K562 (cell line): ENCODE results near the gene RASAL1. TPM values are rescaled to one million over a fixed set of nuclear protein-coding genes. Genes with fewer than 3 reads are reported as not detected.

Experiments
- ATAC-seq: fragments of 200-7000 bp; cut with Tn5 transposase; 3 replicates; pipeline ENCODE4 v1.9.1; 2020; ENCODE audit warnings: moderate library complexity
- BruUV-seq: library from RNA; stranded (reverse); fragments of 400-500 nt; replicated peaks from 2 replicates; lab custom pipeline; 2021; lab: Mats Ljungman, UMichigan
- CTCF ChIA-PET: fragments of 300-600 bp; formaldehyde crosslinking; extraction: SDS; loops from one replicate; lab custom pipeline; 2021; ENCODE audit warnings: low intra/inter-chr PET ratio; lab: Yijun Ruan, JAX
- POLR2A ChIA-PET: fragments of 300-600, 350-650 bp; sonication (Branson Sonifier 250); formaldehyde crosslinking; extraction: SDS; loops from one replicate; lab custom pipeline; 2021; ENCODE audit warnings: antibody characterized with exemption, inconsistent platforms; lab: Yijun Ruan, JAX
- DNase-seq, 4 experiments: peaks; one replicate each; pipeline versions ENCODE4 v3.0.0 to v3.0.0-alpha.2; 2011 to 2018; ENCODE audit warnings: low spot score in 3 of 4, mixed read lengths in 3 of 4; ENCODE audit errors: extremely low read depth in 1 of 4
- FAIRE-seq: peaks from 2 replicates; lab custom pipeline; 2011; peaks lifted over from hg19 to GRCh38; lab: Jason Lieb, UNC
- H2AFZ ChIP-seq: 2 replicates; pipeline ENCODE4 v1.6.0; 2011; ENCODE audit warnings: low read depth, low read length, control low read depth, inconsistent platforms
- H3K27ac ChIP-seq: fragments of 200-600 bp; 3 replicates; pipeline ENCODE4 v1.8.0; 2011; ENCODE audit warnings: low read depth, mild to moderate bottlenecking, control low read depth, inconsistent platforms, low read length, moderate library complexity, mixed read lengths; ENCODE audit errors: extremely low read depth
- H3K27me3 ChIP-seq, 2 experiments: fragments of 300-600 bp in 1 of 2; 2 replicates in 1 of 2; 3 replicates in 1 of 2; pipeline versions ENCODE4 v1.6.0 to v1.8.0; 2011; ENCODE audit warnings: inconsistent platforms in 2 of 2, low read length in 2 of 2, mild to moderate bottlenecking in 1 of 2, mixed read lengths in 1 of 2, moderate library complexity in 1 of 2; ENCODE audit not compliant: control insufficient read depth in 2 of 2, insufficient read depth in 2 of 2
- H3K36me3 ChIP-seq: fragments of 300-600 bp; 3 replicates; pipeline ENCODE4 v1.8.0; 2011; ENCODE audit warnings: mild to moderate bottlenecking, low read length, inconsistent platforms; ENCODE audit not compliant: control insufficient read depth, insufficient read depth
- H3K4me1 ChIP-seq, 2 experiments: fragments of 200-600 bp in 1 of 2; replicated peaks in 1 of 2; 2 replicates in 1 of 2; 3 replicates in 1 of 2; pipeline versions ENCODE4 v1.5.1 to v1.8.0; 2011; ENCODE audit warnings: inconsistent platforms in 2 of 2, low read length in 2 of 2, mild to moderate bottlenecking in 1 of 2, mixed read lengths in 1 of 2, moderate library complexity in 1 of 2; ENCODE audit not compliant: control insufficient read depth in 2 of 2, insufficient read depth in 2 of 2
- H3K4me2 ChIP-seq: 2 replicates; pipeline ENCODE4 v1.6.1; 2011; ENCODE audit warnings: low read length, control low read depth, inconsistent platforms, mixed read lengths; ENCODE audit not compliant: insufficient read depth
- H3K4me3 ChIP-seq: fragments of 200-600 bp; sonication (generic), shearing (Covaris generic); 2 replicates; pipeline ENCODE4 v1.5.1; 2016; ENCODE audit warnings: control low read depth, inconsistent platforms
- H3K79me2 ChIP-seq: fragments of 200-600 bp; 3 replicates; pipeline ENCODE4 v1.8.0; 2011; ENCODE audit warnings: low read length, inconsistent platforms; ENCODE audit not compliant: control insufficient read depth, insufficient read depth
- H3K9ac ChIP-seq, 2 experiments: 2 replicates each; pipeline versions ENCODE4 v1.6.0 to v1.6.1; 2011; ENCODE audit warnings: low read depth in 2 of 2, low read length in 2 of 2, control low read depth in 1 of 2, inconsistent platforms in 1 of 2, mild to moderate bottlenecking in 1 of 2, mixed read lengths in 1 of 2; ENCODE audit not compliant: insufficient read depth in 1 of 2
- H3K9me1 ChIP-seq: one replicate; pipeline ENCODE4 v1.6.0; 2011; ENCODE audit warnings: inconsistent platforms, mild to moderate bottlenecking, low read length, moderate library complexity; ENCODE audit not compliant: control insufficient read depth, insufficient read depth
- H3K9me3 ChIP-seq: replicated peaks from 2 replicates; pipeline ENCODE4 v1.5.1; 2011; ENCODE audit warnings: low read depth, low read length, inconsistent platforms; ENCODE audit not compliant: control insufficient read depth, insufficient read depth
- H4K20me1 ChIP-seq: replicated peaks from 2 replicates; pipeline ENCODE4 v1.6.1; 2011; ENCODE audit warnings: low read length, inconsistent platforms, mixed read lengths; ENCODE audit not compliant: control insufficient read depth, insufficient read depth
- C11orf30 ChIP-seq: fragments of 450-650 bp; IDR thresholded peaks from 2 replicates; pipeline ENCODE4 v1.6.1; 2016; ENCODE audit warnings: low read depth, mild to moderate bottlenecking
- FOXM1 ChIP-seq, 2 experiments: fragments of 450-650 bp in 1 of 2; sonication (generic) in 1 of 2; formaldehyde crosslinking in 1 of 2; IDR thresholded peaks; 2 replicates each; pipeline versions ENCODE4 v1.6.1 to v1.9.0; 2017 to 2022; ENCODE audit warnings: low read depth in 2 of 2, mild to moderate bottlenecking in 2 of 2, missing genetic modification reagents in 1 of 2, moderate library complexity in 1 of 2
- MAFF ChIP-seq: IDR thresholded peaks from 2 replicates; pipeline ENCODE4 v1.6.1; 2012; ENCODE audit warnings: low read length, improper control_type of control experiment
- MAFG ChIP-seq: fragments of 450-650 bp; conservative IDR thresholded peaks from 2 replicates; pipeline ENCODE4 v1.6.1; 2016; ENCODE audit warnings: missing genetic modification characterization, missing compliant biosample characterization
- MAFK ChIP-seq: IDR thresholded peaks from 2 replicates; pipeline ENCODE4 v1.6.1; 2011; ENCODE audit warnings: low read length, improper control_type of control experiment
- NFIC ChIP-seq: fragments of 450-650 bp; IDR thresholded peaks from 2 replicates; pipeline ENCODE4 v1.6.1; 2017; ENCODE audit warnings: mild to moderate bottlenecking, inconsistent platforms
- ZNF316 ChIP-seq: fragments of 450-650 bp; IDR thresholded peaks from 2 replicates; pipeline ENCODE4 v1.6.1; 2016
- ZNF766 ChIP-seq: fragments of 200-800 bp; sonication (Bioruptor generic); conservative IDR thresholded peaks from 2 replicates; pipeline ENCODE4 v1.6.1; 2016; ENCODE audit warnings: missing genetic modification characterization, missing compliant biosample characterization
- WGBS: fragments of 100-300 bp; shearing (Covaris generic); methylation state at CpG from one replicate; pipeline ENCODE4 v1.1.6; 2016; ENCODE audit warnings: low coverage, mixed read lengths; ENCODE audit not compliant: insufficient coverage; ENCODE audit errors: missing lambda C conversion rate; 5-methylcytosine and 5-hydroxymethylcytosine counted together
- in situ Hi-C: fragments of 300-500 bp; cut with MboI; formaldehyde crosslinking; loops from 4 replicates; pipeline ENCODE4 v1.15.0; 2018; ENCODE audit warnings: inconsistent platforms, mixed read lengths
- intact Hi-C: fragments of 100-400 bp; cut with micrococcal nuclease; formaldehyde crosslinking; loops from 2 replicates; pipeline ENCODE4 v1.14.2; 2022
- polyA plus RNA-seq, 8 experiments: library from polyadenylated mRNA; depleted of rRNA in 4 of 8; stranded (reverse) in 5 of 8; unstranded in 3 of 8; fragments of >200 nt; fragmentation: Nextera tagmentation in 2 of 8; fragmentation: Illumina TruSeq in 1 of 8; extraction: Ambion mirVana in 2 of 8; extraction: Trizol in 1 of 8; gene quantifications; 2 replicates each; pipeline versions ENCODE4 v1.2.1 to v1.2.3, GENCODE V29; 2011 to 2014; ENCODE audit warnings: inconsistent platforms in 1 of 8, missing spikeins in 1 of 8
- total RNA-seq, 7 experiments: library from RNA; depleted of rRNA in 6 of 7; stranded (reverse); fragments of >200 nt in 6 of 7; fragmentation: Illumina TruSeq in 2 of 7; extraction: Trizol in 2 of 7; gene quantifications; 2 replicates each; pipeline versions ENCODE4 v1.2.1 to v1.2.3, GENCODE V29; 2011 to 2021; ENCODE audit warnings: low replicate concordance in 1 of 7
- TF ChIP-seq, protein P1 (sequence below): fragments of 150-350 bp; IDR thresholded peaks from 2 replicates; pipeline ENCODE4 v1.6.1; 2014; ENCODE audit warnings: low read depth, mild to moderate bottlenecking, low read length, borderline replicate concordance

RASAL1 gene
- total and polyA plus RNA-seq, 9 of the 15 experiments (the other 6 are each of a cell fraction or from before 2014, with no cell fraction given): 0.06 to 0.16 (median 0.14) TPM; not detected in 6

DNA sequence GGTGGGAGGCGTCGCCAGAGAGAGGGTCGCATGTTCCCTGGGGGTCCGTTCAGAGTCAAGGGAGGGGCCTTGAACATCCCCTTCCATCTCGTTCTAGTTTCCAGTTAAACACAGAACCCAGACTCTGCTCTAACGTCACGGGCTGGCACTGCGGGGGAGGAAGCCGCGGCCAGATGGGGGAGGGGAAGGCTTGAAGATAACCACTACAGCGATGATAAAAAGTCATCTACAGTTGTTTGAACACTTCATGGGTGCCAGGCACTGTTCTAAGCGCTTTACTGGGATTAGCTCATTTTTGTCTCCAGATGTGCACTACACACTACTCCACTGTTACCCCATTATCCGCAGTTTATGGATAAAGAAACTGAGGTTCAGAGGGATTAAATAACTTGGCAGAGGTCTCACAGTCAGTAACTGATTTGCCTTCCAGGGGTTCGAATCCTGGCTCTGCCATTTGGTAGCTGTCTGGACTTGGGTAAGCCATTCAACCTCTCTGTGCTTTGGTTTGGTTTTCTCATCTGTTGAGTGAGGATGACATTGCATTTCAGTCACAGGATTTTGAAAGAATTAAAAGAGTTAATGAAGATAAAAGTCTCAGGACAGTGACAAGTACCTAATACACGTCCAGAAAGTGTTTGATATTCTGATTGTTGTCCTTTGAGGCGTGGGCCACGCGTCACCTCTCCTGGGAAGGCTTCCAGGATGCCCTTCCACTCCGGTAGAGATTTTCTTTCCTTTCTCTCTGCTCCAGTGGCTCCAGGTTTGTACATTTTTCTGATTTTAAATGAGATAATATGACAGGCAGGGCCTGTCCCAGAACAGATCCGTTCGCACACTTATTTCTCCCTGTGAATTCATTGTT lies 798 bp upstream of the RASAL1 start (continued):
- TF ChIP-seq, protein P1, sequence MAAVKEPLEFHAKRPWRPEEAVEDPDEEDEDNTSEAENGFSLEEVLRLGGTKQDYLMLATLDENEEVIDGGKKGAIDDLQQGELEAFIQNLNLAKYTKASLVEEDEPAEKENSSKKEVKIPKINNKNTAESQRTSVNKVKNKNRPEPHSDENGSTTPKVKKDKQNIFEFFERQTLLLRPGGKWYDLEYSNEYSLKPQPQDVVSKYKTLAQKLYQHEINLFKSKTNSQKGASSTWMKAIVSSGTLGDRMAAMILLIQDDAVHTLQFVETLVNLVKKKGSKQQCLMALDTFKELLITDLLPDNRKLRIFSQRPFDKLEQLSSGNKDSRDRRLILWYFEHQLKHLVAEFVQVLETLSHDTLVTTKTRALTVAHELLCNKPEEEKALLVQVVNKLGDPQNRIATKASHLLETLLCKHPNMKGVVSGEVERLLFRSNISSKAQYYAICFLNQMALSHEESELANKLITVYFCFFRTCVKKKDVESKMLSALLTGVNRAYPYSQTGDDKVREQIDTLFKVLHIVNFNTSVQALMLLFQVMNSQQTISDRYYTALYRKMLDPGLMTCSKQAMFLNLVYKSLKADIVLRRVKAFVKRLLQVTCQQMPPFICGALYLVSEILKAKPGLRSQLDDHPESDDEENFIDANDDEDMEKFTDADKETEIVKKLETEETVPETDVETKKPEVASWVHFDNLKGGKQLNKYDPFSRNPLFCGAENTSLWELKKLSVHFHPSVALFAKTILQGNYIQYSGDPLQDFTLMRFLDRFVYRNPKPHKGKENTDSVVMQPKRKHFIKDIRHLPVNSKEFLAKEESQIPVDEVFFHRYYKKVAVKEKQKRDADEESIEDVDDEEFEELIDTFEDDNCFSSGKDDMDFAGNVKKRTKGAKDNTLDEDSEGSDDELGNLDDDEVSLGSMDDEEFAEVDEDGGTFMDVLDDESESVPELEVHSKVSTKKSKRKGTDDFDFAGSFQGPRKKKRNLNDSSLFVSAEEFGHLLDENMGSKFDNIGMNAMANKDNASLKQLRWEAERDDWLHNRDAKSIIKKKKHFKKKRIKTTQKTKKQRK: no peak
- TF ChIP-seq, all 486 proteins: peak for 22

DNA sequence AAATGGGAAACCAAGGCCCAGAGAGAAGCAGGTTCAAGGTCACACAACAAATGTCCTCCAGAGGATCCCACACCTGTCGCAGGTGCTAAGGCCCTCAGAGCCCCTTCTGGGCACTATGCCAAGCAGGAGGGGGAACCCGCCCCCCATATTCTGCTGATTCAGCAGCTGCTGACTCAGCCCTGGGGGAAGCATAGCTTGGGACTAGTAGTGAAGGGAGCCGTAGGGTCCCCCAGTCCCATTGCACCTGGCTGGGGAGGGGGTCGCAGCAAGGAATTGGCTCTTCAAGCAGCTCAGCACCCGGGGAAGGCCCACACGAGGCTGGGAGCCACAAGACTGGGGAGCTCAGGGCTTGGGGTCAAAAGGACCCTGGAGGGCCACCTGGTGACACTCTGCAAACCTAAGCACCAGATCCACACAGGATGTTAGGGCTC lies 1.0 kb downstream of the RASAL1 start:
- Histone ChIP-seq H3K79me2 (no peaks in the 10 kb centered on the region), H4K20me1 (peaks cover 10% of the 10 kb centered on the region), H3K4me1 (peaks cover 8 to 29% of the 10 kb centered on the region in 2 experiments), H2AFZ (no peak overlapping the region), H3K36me3 (no peaks in the 10 kb centered on the region), H3K4me3 (no peak overlapping the region), H3K4me2 (no peak overlapping the region), H3K27ac (no peak overlapping the region), H3K9me1 (no peaks in the 10 kb centered on the region), H3K9me3 (no peaks in the 10 kb centered on the region), H3K9ac (no peak overlapping the region), H3K27me3 (no peaks in the 10 kb centered on the region)
- no peak for ATAC-seq
- intact Hi-C loops (no loop called here), in situ Hi-C loops (no loop called here)
- POLR2A ChIA-PET: interaction anchor here (0.9 to 1.4 kb wide), 5 partner anchors 15 to 41 kb away, joined by 3 to 4 read pairs (median 3); partner anchors contain the start of gene CFAP73
- peak; percentile 69 for TF ChIP-seq MAFF
- TF ChIP-seq MAFK: peak; percentile 71
- TF ChIP-seq MAFG: peak; percentile 87
- TF ChIP-seq C11orf30: peak; percentile 86
- TF ChIP-seq NFIC: peak; percentile 77
- TF ChIP-seq ZNF766 (CRISPR knock-in tag): no peak
- peak; percentile 93 for TF ChIP-seq ZNF316
- TF ChIP-seq FOXM1 (IDR thresholded peaks at IDR 0.05; ENCODE audit: low read depth): no peak
- TF ChIP-seq FOXM1 (CRISPR knock-in tag; IDR thresholded peaks at IDR 0.05; ENCODE audit: low read depth): no peak
- 7% methylated on average over 6 of the region's 6 CpGs for WGBS
- no peak for FAIRE-seq
- BruUV-seq: no TSS peak
- CTCF ChIA-PET: no interaction called here
- DNase-seq: no peak
